ENCODE measurements around the gene HP.

- TF ChIP-seq CTCF (IDR thresholded peaks at IDR 0.05) (no peak), EZH2 (IDR thresholded peaks at IDR 0.05; ENCODE audit: borderline replicate concordance, insufficient read depth, low read depth, low read length, poor library complexity, severe bottlenecking) (no peak)
Observed at GRCh38 chr16:72093448-72094265, 39.4 kb downstream of the HP start, which contains the start of the genes DHX38 and TXNL4B.
